OCI-LY7 (cell line): ENCODE results near the gene IZUMO2. TPM values are rescaled to one million over a fixed set of nuclear protein-coding genes. Genes with fewer than 3 reads are reported as not detected.

Source experiments
- Bru-seq: library from RNA; stranded (reverse); fragments of 400-500 nt; gene quantifications from one replicate; lab custom pipeline; 2021; lab: Mats Ljungman, UMichigan
- BruChase-seq, 2 experiments: library from RNA; stranded (reverse); fragments of 400-500 nt; gene quantifications; one replicate each; lab custom pipeline; 2021; lab: Mats Ljungman, UMichigan
- BruUV-seq: library from RNA; stranded (reverse); fragments of 400-500 nt; replicated peaks from 2 replicates; lab custom pipeline; 2021; lab: Mats Ljungman, UMichigan
- CTCF ChIA-PET: fragments of 300-600 bp; sonication (Branson Sonifier 250); formaldehyde crosslinking; loops from one replicate; lab custom pipeline; 2022; ENCODE audit warnings: antibody characterized with exemption; ENCODE audit not compliant: unreplicated experiment; lab: Charles Lee
- POLR2A ChIA-PET: fragments of 300-600 bp; sonication (Branson Sonifier 250); formaldehyde crosslinking; loops from one replicate; lab custom pipeline; 2022; ENCODE audit warnings: antibody characterized with exemption; lab: Charles Lee
- DNase-seq: peaks from one replicate; pipeline ENCODE4 v3.0.0-alpha.2; 2015; ENCODE audit warnings: low spot score
- H2AFZ ChIP-seq: fragments of 200-600 bp; sonication (generic), shearing (Covaris generic); 2 replicates; pipeline ENCODE4 v1.6.1; 2014; ENCODE audit warnings: mild to moderate bottlenecking, antibody characterized with exemption, low read length, moderate library complexity
- H3K27ac ChIP-seq: fragments of 200-600 bp; sonication (generic); 2 replicates; pipeline ENCODE4 v1.5.1; 2014; ENCODE audit warnings: mixed run types, low read depth, mild to moderate bottlenecking, moderate library complexity, low read length, inconsistent platforms; ENCODE audit not compliant: poor library complexity, severe bottlenecking
- H3K36me3 ChIP-seq: fragments of 200-600 bp; sonication (generic); 2 replicates; pipeline ENCODE4 v1.6.1; 2014; ENCODE audit warnings: mild to moderate bottlenecking, antibody characterized with exemption, low read length, moderate library complexity, mixed read lengths; ENCODE audit not compliant: insufficient read depth
- H3K4me1 ChIP-seq: fragments of 200-600 bp; sonication (generic); 2 replicates; pipeline ENCODE4 v1.5.1; 2014; ENCODE audit warnings: mild to moderate bottlenecking, low read length; ENCODE audit not compliant: insufficient read depth, poor library complexity, severe bottlenecking
- H3K4me2 ChIP-seq: fragments of 200-600 bp; sonication (generic); 2 replicates; pipeline ENCODE4 v1.6.1; 2014; ENCODE audit warnings: mild to moderate bottlenecking, low read length
- H3K4me3 ChIP-seq: fragments of 200-600 bp; sonication (generic); 2 replicates; pipeline ENCODE4 v1.5.1; 2014; ENCODE audit warnings: mild to moderate bottlenecking, low read depth, low read length; ENCODE audit not compliant: poor library complexity, severe bottlenecking
- H3K79me2 ChIP-seq: fragments of 200-600 bp; sonication (generic); 2 replicates; pipeline ENCODE4 v1.6.1; 2016; ENCODE audit warnings: low read depth, mild to moderate bottlenecking, low read length, moderate library complexity, mixed read lengths; ENCODE audit not compliant: insufficient read depth
- H3K9me2 ChIP-seq: fragments of 200-600 bp; sonication (generic); 2 replicates; pipeline ENCODE4 v1.6.1; 2016; ENCODE audit warnings: mild to moderate bottlenecking, low read length, mixed read lengths; ENCODE audit not compliant: insufficient read depth
- H3K9me3 ChIP-seq: fragments of 200-600 bp; sonication (generic); 2 replicates; pipeline ENCODE4 v1.6.1; 2014; ENCODE audit warnings: mild to moderate bottlenecking, mixed run types, low read length, mixed read lengths
- H4K20me1 ChIP-seq: fragments of 200-600 bp; sonication (generic); 2 replicates; pipeline ENCODE4 v1.6.1; 2014; ENCODE audit warnings: mild to moderate bottlenecking, antibody characterized with exemption, low read length, moderate library complexity, mixed read lengths; ENCODE audit not compliant: insufficient read depth
- CTCF ChIP-seq: fragments of 200-600 bp; sonication (generic); conservative IDR thresholded peaks from 2 replicates; pipeline ENCODE4 v1.5.1; 2014; ENCODE audit warnings: mild to moderate bottlenecking, antibody characterized with exemption, low read length, moderate library complexity, mixed read lengths
- EZH2phosphoT487 ChIP-seq: fragments of 200-600 bp; sonication (generic); IDR thresholded peaks from 2 replicates; pipeline ENCODE4 v1.6.1; 2018; ENCODE audit warnings: low read depth, borderline replicate concordance, mild to moderate bottlenecking, mixed run types, antibody characterized with exemption, low read length, moderate library complexity, mixed read lengths
- intact Hi-C: fragments of 100-400 bp; cut with micrococcal nuclease; formaldehyde crosslinking; loops from one replicate; pipeline ENCODE4 v1.10.0; 2022; ENCODE audit not compliant: unreplicated experiment
- long read RNA-seq: library from polyadenylated mRNA; stranded (forward); transcript quantifications from one replicate; pipeline ENCODE4 v2.0.0, GENCODE V29; 2022
- total RNA-seq, 2 experiments: library from RNA; depleted of rRNA in 1 of 2; stranded (reverse); fragments of >200 nt in 1 of 2; shearing (Covaris generic) in 1 of 2; gene quantifications; 2 replicates each; pipeline ENCODE4 v1.2.3, GENCODE V29; 2014 to 2022

Gene IZUMO2
- total RNA-seq (2014; rRNA removed; shearing (Covaris generic)): not detected in 2 replicates
- total RNA-seq (2022): not detected in 2 replicates
- not detected for Bru-seq, nascent RNA
- BruChase-seq, experiment 1, labeled RNA remaining after a 6-hour chase: not detected
- not detected for BruChase-seq, experiment 2, labeled RNA remaining after a 2-hour chase
- long read RNA-seq: 0 reads

- Histone ChIP-seq H3K79me2 (no peaks in the 10 kb centered on the region), H3K36me3 (no peaks in the 10 kb centered on the region), H3K9me2 (no peaks in the 10 kb centered on the region), H3K4me2 (no peak within 1 kb of the TSS), H2AFZ (no peak within 1 kb of the TSS), H4K20me1 (no peaks in the 10 kb centered on the region), H3K9me3 (no peaks in the 10 kb centered on the region), H3K4me1 (no peaks in the 10 kb centered on the region), H3K4me3 (no peak within 1 kb of the TSS), H3K27ac (no peak within 1 kb of the TSS)
- ChIA-PET POLR2A (no interaction called here), CTCF (no interaction called here)
- TF ChIP-seq EZH2phosphoT487: no peak
- no peak for TF ChIP-seq CTCF
- no peak for DNase-seq
- no TSS peak for BruUV-seq
- intact Hi-C loops: no loop called here
Measured at GRCh38 chr19:50162988-50163387, at the start of gene IZUMO2. IZUMO2 (minus strand) TSS chr19:50163281; CDS start chr19:50163194, 87 bp downstream.

- H3K4me1 ChIP-seq: no peaks in the 10 kb centered on the region
- no peaks in the 10 kb centered on the region for H3K9me3 ChIP-seq
- intact Hi-C loops: no loop called here
- no peak overlapping the region for H3K27ac ChIP-seq
- BruUV-seq: no TSS peak
- H3K79me2 ChIP-seq: no peaks in the 10 kb centered on the region
- no peak for DNase-seq
- H3K9me2 ChIP-seq: no peaks in the 10 kb centered on the region
- no peak overlapping the region for H3K4me2 ChIP-seq
- TF ChIP-seq EZH2phosphoT487 (no peak), CTCF (no peak)
- no peaks in the 10 kb centered on the region for H3K36me3 ChIP-seq
- no peak overlapping the region for H3K4me3 ChIP-seq
- H2AFZ ChIP-seq: no peak overlapping the region
- ChIA-PET POLR2A (no interaction called here), CTCF (no interaction called here)
- H4K20me1 ChIP-seq: no peaks in the 10 kb centered on the region
Measured at GRCh38 chr19:50210425-50210824, 47.3 kb upstream of the IZUMO2 start.

GRCh38 chr19:50209131-50209530, 46.0 kb upstream of the IZUMO2 start:
- no TSS peak for BruUV-seq
- H3K9me3 ChIP-seq: no peaks in the 10 kb centered on the region
- no peaks in the 10 kb centered on the region for H3K9me2 ChIP-seq
- TF ChIP-seq CTCF: no peak
- no peak for TF ChIP-seq EZH2phosphoT487
- intact Hi-C loops: no loop called here
- H2AFZ ChIP-seq: no peak overlapping the region
- H3K36me3 ChIP-seq: no peaks in the 10 kb centered on the region
- no peaks in the 10 kb centered on the region for H3K4me1 ChIP-seq
- no peaks in the 10 kb centered on the region for H3K79me2 ChIP-seq
- ChIA-PET CTCF (no interaction called here), POLR2A (no interaction called here)
- no peak overlapping the region for H3K27ac ChIP-seq
- H3K4me2 ChIP-seq: no peak overlapping the region
- DNase-seq: no peak
- no peaks in the 10 kb centered on the region for H4K20me1 ChIP-seq
- no peak overlapping the region for H3K4me3 ChIP-seq
